PC-3 (cell line): ENCODE data around the gene ADRA2B. TPM values are rescaled to one million over a fixed set of nuclear protein-coding genes. Genes with fewer than 3 reads are reported as not detected.
A peak's percentile ranks its signal among the peaks of the same experiment; 100 is the strongest.

Experiments
- ATAC-seq: fragments of 200-7000 bp; cut with Tn5 transposase; 2 replicates; pipeline ENCODE4 v1.9.1; 2020; ENCODE audit warnings: mild to moderate bottlenecking, moderate library complexity
- Bru-seq: library from RNA; stranded (reverse); fragments of 400-500 nt; gene quantifications from one replicate; lab custom pipeline; 2021; lab: Mats Ljungman, UMichigan
- BruChase-seq, 2 experiments: library from RNA; stranded (reverse); fragments of 400-500 nt; gene quantifications; one replicate each; lab custom pipeline; 2021; lab: Mats Ljungman, UMichigan
- BruUV-seq: library from RNA; stranded (reverse); fragments of 400-500 nt; replicated peaks from 2 replicates; lab custom pipeline; 2021; lab: Mats Ljungman, UMichigan
- CTCF ChIA-PET: fragments of 300-600 bp; sonication (Branson Sonifier 250); formaldehyde crosslinking; loops from one replicate; lab custom pipeline; 2022; ENCODE audit warnings: antibody characterized with exemption; lab: Charles Lee
- POLR2A ChIA-PET: fragments of 300-600 bp; sonication (Branson Sonifier 250); formaldehyde crosslinking; loops from one replicate; lab custom pipeline; 2022; ENCODE audit warnings: antibody characterized with exemption; ENCODE audit not compliant: unreplicated experiment; lab: Charles Lee
- DNase-seq: peaks from one replicate; pipeline ENCODE4 v3.0.0-alpha.2; 2015
- H2AFZ ChIP-seq: fragments of 300-600 bp; sonication (generic); 2 replicates; pipeline ENCODE4 v1.6.0; 2016; ENCODE audit warnings: antibody characterized with exemption, low read length
- H3F3A ChIP-seq: fragments of 300-600 bp; sonication (generic); one replicate; pipeline ENCODE4 v1.6.0; 2017; ENCODE audit warnings: antibody characterized with exemption, low read length, control low read depth, mild to moderate bottlenecking; ENCODE audit not compliant: unreplicated experiment
- H3K27ac ChIP-seq: fragments of 300-600 bp; sonication (generic); 2 replicates; pipeline ENCODE4 v1.5.1; 2016; ENCODE audit warnings: mild to moderate bottlenecking, low read length
- H3K27me3 ChIP-seq: fragments of 300-600 bp; sonication (generic); 2 replicates; pipeline ENCODE4 v1.6.1; 2016; ENCODE audit warnings: low read length, mixed read lengths
- H3K36me3 ChIP-seq: fragments of 300-600 bp; sonication (generic); 2 replicates; pipeline ENCODE4 v1.6.1; 2016; ENCODE audit warnings: low read depth, mixed run types, low read length, mixed read lengths
- H3K4me1 ChIP-seq: fragments of 300-600 bp; sonication (generic); 2 replicates; pipeline ENCODE4 v1.5.1; 2016; ENCODE audit warnings: low read length; ENCODE audit not compliant: insufficient read depth
- H3K4me2 ChIP-seq: fragments of 300-600 bp; sonication (generic); 2 replicates; pipeline ENCODE4 v1.6.0; 2016; ENCODE audit warnings: low read length
- H3K4me3 ChIP-seq: fragments of 300-600 bp; sonication (generic); 2 replicates; pipeline ENCODE4 v1.5.1; 2016; ENCODE audit warnings: mild to moderate bottlenecking, low read length, mixed read lengths
- H3K79me2 ChIP-seq: fragments of 300-600 bp; sonication (generic); 2 replicates; pipeline ENCODE4 v1.6.1; 2017; ENCODE audit warnings: low read length, mixed read lengths
- H3K9ac ChIP-seq: fragments of 300-600 bp; sonication (generic); 2 replicates; pipeline ENCODE4 v1.6.0; 2016; ENCODE audit warnings: mild to moderate bottlenecking, low read length
- H3K9me2 ChIP-seq: fragments of 300-600 bp; sonication (generic); replicated peaks from 2 replicates; pipeline ENCODE4 v1.6.1; 2016; ENCODE audit warnings: mixed run types, low read length, mixed read lengths
- H3K9me3 ChIP-seq: fragments of 300-600 bp; sonication (generic); 2 replicates; pipeline ENCODE4 v1.6.1; 2016; ENCODE audit warnings: low read length, mixed read lengths
- H4K20me1 ChIP-seq: fragments of 300-600 bp; sonication (generic); 2 replicates; pipeline ENCODE4 v1.6.1; 2016; ENCODE audit warnings: low read length, mixed read lengths
- EZH2 ChIP-seq: fragments of 300-600 bp; sonication (generic); IDR thresholded peaks from one replicate; pipeline ENCODE4 v1.6.1; 2017; ENCODE audit warnings: antibody characterized with exemption, mild to moderate bottlenecking, low read length; ENCODE audit not compliant: unreplicated experiment
- EZH2phosphoT487 ChIP-seq: fragments of 300-600 bp; sonication (generic); IDR thresholded peaks from 2 replicates; pipeline ENCODE4 v1.6.1; 2018; ENCODE audit warnings: mild to moderate bottlenecking, antibody characterized with exemption, low read length, borderline replicate concordance
- intact Hi-C: fragments of 100-400 bp; cut with micrococcal nuclease; formaldehyde crosslinking; loops from 2 replicates; pipeline ENCODE4 v1.9.0; 2023
- long read RNA-seq: library from polyadenylated mRNA; unstranded; transcript quantifications from one replicate; pipeline ENCODE4 v2.0.0, GENCODE V29; 2021; ENCODE audit not compliant: unreplicated experiment
- total RNA-seq: library from RNA; depleted of rRNA; stranded (reverse); fragments of >200 nt; gene quantifications from 2 replicates; pipeline ENCODE4 v1.2.3, GENCODE V29; 2014; rRNA removed
- TF ChIP-seq, protein P1 (sequence below): fragments of 300-600 bp; sonication (generic); conservative IDR thresholded peaks from 2 replicates; pipeline ENCODE4 v1.5.1; 2017; ENCODE audit warnings: antibody characterized with exemption, low read depth, mild to moderate bottlenecking, low read length

The ADRA2B gene
- total RNA-seq (0.12 TPM in 1 of 2 replicates, not detected in the other), Bru-seq, nascent RNA (not detected), BruChase-seq, experiment 1, labeled RNA remaining after a 6-hour chase (percentile 18 among the genes with signal in this experiment), BruChase-seq, experiment 2, labeled RNA remaining after a 2-hour chase (not detected)
- long read RNA-seq: 0 reads

DNA sequence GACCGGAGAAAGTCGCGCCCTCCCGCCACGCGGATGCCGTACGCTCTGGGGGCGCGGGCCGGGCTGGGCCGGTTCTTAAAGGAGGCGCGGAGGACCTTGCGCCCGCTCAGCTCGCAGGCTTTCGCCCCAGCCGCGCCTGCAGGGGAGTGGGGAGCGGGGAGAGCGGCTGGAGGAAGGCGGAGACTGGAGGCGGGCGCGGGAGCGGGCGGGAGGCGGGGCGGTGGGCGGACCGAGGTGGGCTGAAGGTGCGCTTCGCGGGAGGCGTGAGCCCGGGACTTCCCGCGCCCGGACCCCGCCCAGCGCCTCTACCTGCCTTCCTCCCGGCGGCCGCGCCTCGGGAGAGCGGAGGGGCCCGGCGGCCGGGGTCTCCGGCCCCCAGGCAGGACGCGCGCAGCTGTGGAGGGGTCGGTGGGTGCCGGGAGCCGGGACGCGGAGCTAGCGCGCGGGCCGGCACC lies at the start of gene ADRA2B:
Gene ADRA2B (minus strand): TSS at position 148 of the 455 bp plus-strand sequence. CDS start 422 bp downstream, outside the sequence.
- intact Hi-C loops: no loop called here
- no peaks in the 10 kb centered on the region for H3K9me2 ChIP-seq
- peaks cover 7% of the 10 kb centered on the region for H3K4me1 ChIP-seq
- peak within 1 kb of the TSS; percentile 81 for H2AFZ ChIP-seq
- no peak for TF ChIP-seq EZH2
- TF ChIP-seq EZH2phosphoT487: no peak
- TF ChIP-seq, protein P1, sequence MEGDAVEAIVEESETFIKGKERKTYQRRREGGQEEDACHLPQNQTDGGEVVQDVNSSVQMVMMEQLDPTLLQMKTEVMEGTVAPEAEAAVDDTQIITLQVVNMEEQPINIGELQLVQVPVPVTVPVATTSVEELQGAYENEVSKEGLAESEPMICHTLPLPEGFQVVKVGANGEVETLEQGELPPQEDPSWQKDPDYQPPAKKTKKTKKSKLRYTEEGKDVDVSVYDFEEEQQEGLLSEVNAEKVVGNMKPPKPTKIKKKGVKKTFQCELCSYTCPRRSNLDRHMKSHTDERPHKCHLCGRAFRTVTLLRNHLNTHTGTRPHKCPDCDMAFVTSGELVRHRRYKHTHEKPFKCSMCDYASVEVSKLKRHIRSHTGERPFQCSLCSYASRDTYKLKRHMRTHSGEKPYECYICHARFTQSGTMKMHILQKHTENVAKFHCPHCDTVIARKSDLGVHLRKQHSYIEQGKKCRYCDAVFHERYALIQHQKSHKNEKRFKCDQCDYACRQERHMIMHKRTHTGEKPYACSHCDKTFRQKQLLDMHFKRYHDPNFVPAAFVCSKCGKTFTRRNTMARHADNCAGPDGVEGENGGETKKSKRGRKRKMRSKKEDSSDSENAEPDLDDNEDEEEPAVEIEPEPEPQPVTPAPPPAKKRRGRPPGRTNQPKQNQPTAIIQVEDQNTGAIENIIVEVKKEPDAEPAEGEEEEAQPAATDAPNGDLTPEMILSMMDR: no peak
- H4K20me1 ChIP-seq: no peaks in the 10 kb centered on the region
- no TSS peak for BruUV-seq
- H3K27ac ChIP-seq: no peak within 1 kb of the TSS
- DNase-seq: peak; percentile 52
- CTCF ChIA-PET: interaction anchor here (1.0 to 1.3 kb wide), 3 partner anchors 53 to 124 kb away, joined by 3 to 7 read pairs (median 7); no protein-coding TSS in a partner anchor
- no peaks in the 10 kb centered on the region for H3F3A ChIP-seq
- peaks cover 13% of the 10 kb centered on the region for H3K27me3 ChIP-seq
- ATAC-seq: peak; percentile 58
- no peaks in the 10 kb centered on the region for H3K9me3 ChIP-seq
- peak within 1 kb of the TSS; percentile 94 for H3K4me2 ChIP-seq
- no peaks in the 10 kb centered on the region for H3K79me2 ChIP-seq
- no peak within 1 kb of the TSS for H3K9ac ChIP-seq
- peak within 1 kb of the TSS; percentile 64 for H3K4me3 ChIP-seq
- POLR2A ChIA-PET: no interaction called here
- no peaks in the 10 kb centered on the region for H3K36me3 ChIP-seq

DNA sequence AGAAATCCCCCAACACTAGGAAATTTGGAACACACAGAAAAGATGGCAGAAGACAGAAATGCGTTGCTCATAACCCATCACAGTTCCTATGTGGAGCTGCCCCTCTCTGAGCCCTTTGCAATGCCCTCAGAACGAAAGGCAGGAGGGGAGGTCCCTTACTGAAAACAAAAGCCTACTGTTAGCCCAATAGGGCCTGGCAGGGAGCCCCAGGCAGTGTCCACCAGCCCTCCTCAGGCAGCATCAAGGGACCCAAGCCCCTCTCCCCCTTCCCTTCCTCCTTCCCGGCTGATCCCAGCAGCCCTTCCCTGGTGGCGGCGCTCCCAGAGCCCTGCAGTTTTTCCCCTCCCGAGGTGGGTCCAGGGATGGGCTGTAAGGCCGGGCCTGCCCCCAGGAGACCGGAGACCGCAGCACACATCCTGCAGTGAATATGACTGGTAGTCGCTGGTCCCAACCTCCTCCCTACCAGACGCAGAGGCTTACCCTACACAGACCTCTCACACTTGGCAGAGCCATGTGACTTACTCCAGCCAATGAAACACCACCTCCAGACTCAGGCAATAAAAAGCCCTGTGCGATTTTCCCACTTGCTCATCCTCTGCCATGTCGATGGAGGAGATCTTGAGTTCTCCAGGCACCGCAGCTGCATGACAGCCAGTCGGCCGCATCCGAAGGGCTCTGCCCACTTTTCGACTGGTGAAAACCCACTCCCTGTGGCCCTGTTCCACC lies 48.3 kb upstream of the ADRA2B start:
- no peak overlapping the region for H3K4me3 ChIP-seq
- H3K4me1 ChIP-seq: no peaks in the 10 kb centered on the region
- H4K20me1 ChIP-seq: no peaks in the 10 kb centered on the region
- TF ChIP-seq EZH2phosphoT487 (no peak), EZH2 (no peak)
- TF ChIP-seq, protein P1: no peak
- no peak overlapping the region for H2AFZ ChIP-seq
- H3K36me3 ChIP-seq: no peaks in the 10 kb centered on the region
- ATAC-seq: no peak
- BruUV-seq: no TSS peak
- no peaks in the 10 kb centered on the region for H3K9me3 ChIP-seq
- H3K9ac ChIP-seq: no peak overlapping the region
- H3F3A ChIP-seq: no peaks in the 10 kb centered on the region
- CTCF ChIA-PET: no interaction called here
- no peaks in the 10 kb centered on the region for H3K27me3 ChIP-seq
- no peak overlapping the region for H3K4me2 ChIP-seq
- H3K9me2 ChIP-seq: no peaks in the 10 kb centered on the region
- no peaks in the 10 kb centered on the region for H3K79me2 ChIP-seq
- POLR2A ChIA-PET: no interaction called here
- intact Hi-C loops: no loop called here
- H3K27ac ChIP-seq: no peak overlapping the region
- no peak for DNase-seq
